GM23338 (cell line): ENCODE measurements around the gene IGFBP5. TPM values are rescaled to one million over a fixed set of nuclear protein-coding genes. Genes with fewer than 3 reads are reported as not detected.

Experiments used
- ATAC-seq: fragments of 200-7000 bp; cut with Tn5 transposase; 3 replicates; pipeline ENCODE4 v1.9.1; 2020
- DNase-seq: peaks from one replicate; pipeline ENCODE4 v3.0.0-alpha.2; 2015; ENCODE audit warnings: low spot score
- H2AFZ ChIP-seq: fragments of 200-600 bp; sonication (generic); 2 replicates; pipeline ENCODE4 v1.8.0; 2016; ENCODE audit warnings: antibody characterized with exemption, mild to moderate bottlenecking, moderate library complexity
- H3F3A ChIP-seq: fragments of 200-600 bp; sonication (generic); replicated peaks from 2 replicates; pipeline ENCODE4 v1.8.0; 2017; ENCODE audit warnings: antibody characterized with exemption, mixed run types, low read depth
- H3K27ac ChIP-seq: fragments of 200-600 bp; sonication (generic); 2 replicates; pipeline ENCODE4 v1.6.1; 2016; ENCODE audit warnings: low read depth
- H3K27me3 ChIP-seq: fragments of 200-600 bp; sonication (generic); 2 replicates; pipeline ENCODE4 v1.8.0; 2016; ENCODE audit warnings: mild to moderate bottlenecking, mixed run types, moderate library complexity; ENCODE audit not compliant: insufficient read depth
- H3K36me3 ChIP-seq: fragments of 200-600 bp; sonication (generic); 2 replicates; pipeline ENCODE4 v1.8.0; 2016; ENCODE audit warnings: mild to moderate bottlenecking; ENCODE audit not compliant: insufficient read depth
- H3K4me1 ChIP-seq: fragments of 200-600 bp; sonication (generic); 2 replicates; pipeline ENCODE4 v1.8.0; 2016; ENCODE audit warnings: mild to moderate bottlenecking, moderate library complexity; ENCODE audit not compliant: insufficient read depth
- H3K4me2 ChIP-seq: fragments of 200-600 bp; sonication (generic); 2 replicates; pipeline ENCODE4 v1.7.1; 2017; ENCODE audit warnings: mixed run types
- H3K4me3 ChIP-seq: fragments of 200-600 bp; sonication (generic); 2 replicates; pipeline ENCODE4 v1.6.1; 2016; ENCODE audit warnings: mixed run types
- H3K79me2 ChIP-seq: fragments of 200-600 bp; sonication (generic); replicated peaks from 2 replicates; pipeline ENCODE4 v1.8.0; 2017; ENCODE audit warnings: mild to moderate bottlenecking; ENCODE audit not compliant: insufficient read depth
- H3K9me2 ChIP-seq: fragments of 200-600 bp; sonication (generic); 2 replicates; pipeline ENCODE4 v1.8.0; 2017; ENCODE audit not compliant: insufficient read depth
- H4K20me1 ChIP-seq: fragments of 200-600 bp; sonication (generic); replicated peaks from 2 replicates; pipeline ENCODE4 v1.8.0; 2017; ENCODE audit warnings: mild to moderate bottlenecking; ENCODE audit not compliant: insufficient read depth
- H3K27ac Mint-ChIP-seq: 2 replicates; pipeline ENCODE4 v1.8.0; 2020; ENCODE audit warnings: inconsistent platforms, mild to moderate bottlenecking, moderate library complexity, mixed read lengths
- H3K27me3 Mint-ChIP-seq: 3 replicates; pipeline ENCODE4 v1.8.0; 2022; ENCODE audit warnings: low read depth, mild to moderate bottlenecking, moderate library complexity, mixed read lengths, inconsistent platforms; ENCODE audit not compliant: insufficient read depth, poor library complexity
- H3K36me3 Mint-ChIP-seq: 3 replicates; pipeline ENCODE4 v1.8.0; 2021; ENCODE audit warnings: low read depth, mild to moderate bottlenecking, inconsistent platforms, moderate library complexity, mixed read lengths
- H3K4me1 Mint-ChIP-seq: 3 replicates; pipeline ENCODE4 v1.8.0; 2020; ENCODE audit warnings: mild to moderate bottlenecking, inconsistent platforms, mixed read lengths
- H3K4me3 Mint-ChIP-seq: 3 replicates; pipeline ENCODE4 v1.8.0; 2021; ENCODE audit warnings: moderate library complexity, mild to moderate bottlenecking, inconsistent platforms, mixed read lengths
- H3K9me3 Mint-ChIP-seq: 3 replicates; pipeline ENCODE4 v1.8.0; 2020; ENCODE audit warnings: moderate library complexity, mild to moderate bottlenecking, inconsistent platforms, mixed read lengths
- CREB1 ChIP-seq: fragments of 250-450 bp; sonication (Bioruptor Pico); IDR thresholded peaks from 2 replicates; pipeline ENCODE4 v1.5.0; 2020; ENCODE audit warnings: low read depth, mild to moderate bottlenecking, moderate library complexity
- NANOG ChIP-seq: IDR thresholded peaks from 2 replicates; pipeline ENCODE4 v1.6.1; 2016; ENCODE audit warnings: antibody characterized with exemption, borderline replicate concordance
- POLR2AphosphoS5 ChIP-seq: IDR thresholded peaks from 2 replicates; pipeline ENCODE4 v1.6.1; 2016; ENCODE audit warnings: antibody characterized with exemption, low read depth
- ZNF114 ChIP-seq: fragments of 250-450 bp; sonication (Bioruptor Pico); IDR thresholded peaks from 2 replicates; pipeline ENCODE4 v1.5.0; 2020; ENCODE audit warnings: mild to moderate bottlenecking, moderate library complexity
- ZNF331 ChIP-seq: fragments of 250-450 bp; sonication (Bioruptor Pico); IDR thresholded peaks from 2 replicates; pipeline ENCODE4 v1.5.0; 2020; ENCODE audit warnings: low read depth, mild to moderate bottlenecking, moderate library complexity
- ZNF462 ChIP-seq: fragments of 250-450 bp; sonication (Bioruptor Pico); IDR thresholded peaks from 2 replicates; pipeline ENCODE4 v1.5.0; 2020; ENCODE audit warnings: mild to moderate bottlenecking, moderate library complexity
- polyA plus RNA-seq: library from polyadenylated mRNA; unstranded; fragments of >200 nt; fragmentation: Nextera tagmentation; extraction: Ambion mirVana; gene quantifications from 2 replicates; pipeline ENCODE4 v1.2.1, GENCODE V29; 2016
- total RNA-seq: library from RNA; depleted of rRNA; stranded (reverse); fragments of >200 nt; shearing (Covaris generic); gene quantifications from 2 replicates; pipeline ENCODE4 v1.2.3, GENCODE V29; 2014

The IGFBP5 gene
- total and polyA plus RNA-seq, 2 experiments from 2014 or later, result 0.70 to 2.5 TPM

GRCh38 chr2:216672466-216672865 is 22.9 kb downstream of the IGFBP5 start (continued):
- TF ChIP-seq ZNF462 (CRISPR knock-in tag), result no peak

DNA sequence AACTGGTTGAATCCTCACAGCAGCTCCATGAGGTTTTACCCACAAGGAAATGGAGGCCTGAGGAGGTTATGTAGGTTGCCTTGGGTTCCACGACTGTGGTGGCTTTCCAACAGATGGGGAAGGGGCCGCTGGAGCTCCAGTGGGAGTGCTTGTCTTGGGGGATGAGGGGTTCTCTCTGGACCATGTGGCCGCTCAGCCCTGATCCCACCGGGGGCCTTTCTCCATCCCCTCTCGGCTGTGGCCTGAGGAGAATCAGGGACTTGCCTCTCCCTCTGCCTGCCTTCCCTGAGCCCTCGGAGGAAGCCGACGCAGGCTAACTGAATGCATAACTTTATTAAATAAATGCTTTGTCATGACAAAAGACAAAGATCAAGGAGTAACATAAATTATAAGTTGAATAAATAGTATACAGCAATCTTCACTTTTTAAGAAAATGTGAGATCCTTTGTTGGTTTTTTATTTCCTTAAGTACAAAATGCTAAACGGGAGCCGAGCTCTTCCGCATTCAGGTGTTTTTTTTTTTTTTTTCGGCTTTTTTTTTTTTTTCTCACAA is 23.5 kb downstream of the IGFBP5 start:
- DNase-seq (no peak), ATAC-seq (no peak)
- Mint-ChIP-seq H3K9me3 (no peaks in the 10 kb centered on the region), H3K27ac (no peak overlapping the region), H3K27me3 (peaks cover 8% of the 10 kb centered on the region), H3K36me3 (no peaks in the 10 kb centered on the region), H3K4me1 (no peaks in the 10 kb centered on the region; the same call in 2 of the 3 replicates), H3K4me3 (no peak overlapping the region)
- Histone ChIP-seq H3K4me1 (no peaks in the 10 kb centered on the region), H4K20me1 (no peaks in the 10 kb centered on the region; the same call in 1 of the 2 replicates), H3K4me2 (no peak overlapping the region), H3K27me3 (no peaks in the 10 kb centered on the region), H3K9me2 (no peaks in the 10 kb centered on the region), H3K36me3 (no peaks in the 10 kb centered on the region), H3F3A (no peaks in the 10 kb centered on the region), H3K27ac (no peak overlapping the region), H2AFZ (no peak overlapping the region), H3K79me2 (no peaks in the 10 kb centered on the region), H3K4me3 (no peak overlapping the region)
- TF ChIP-seq ZNF331 (CRISPR knock-in tag) (no peak), ZNF114 (CRISPR knock-in tag) (no peak)

- Histone ChIP-seq H3F3A (no peaks in the 10 kb centered on the region), H2AFZ (no peak overlapping the region), H4K20me1 (no peaks in the 10 kb centered on the region; the same call in 1 of the 2 replicates), H3K27ac (no peak overlapping the region), H3K9me2 (no peaks in the 10 kb centered on the region), H3K79me2 (no peaks in the 10 kb centered on the region), H3K4me3 (no peak overlapping the region), H3K27me3 (no peaks in the 10 kb centered on the region), H3K4me1 (peaks cover 4% of the 10 kb centered on the region), H3K36me3 (no peaks in the 10 kb centered on the region), H3K4me2 (no peak overlapping the region)
- Mint-ChIP-seq H3K36me3 (no peaks in the 10 kb centered on the region), H3K27me3 (peaks cover 8% of the 10 kb centered on the region), H3K4me3 (no peak overlapping the region), H3K4me1 (peaks cover 5% of the 10 kb centered on the region), H3K9me3 (no peaks in the 10 kb centered on the region), H3K27ac (0 out of 2 replicates have a peak overlapping the region, but pooled peaks have one; percentile 51)
- no peak for DNase-seq
- TF ChIP-seq ZNF114 (CRISPR knock-in tag) (no peak), POLR2AphosphoS5 (no peak), CREB1 (CRISPR knock-in tag) (no peak), NANOG (no peak)
- ATAC-seq, result no peak
Observed at GRCh38 chr2:216671081-216671411, 24.3 kb downstream of the IGFBP5 start.
